ENCODE measurements around the gene MIA.

MIA gene

GRCh38 chr19:40741527-40742390, 33.6 kb upstream of the MIA start:
- Histone ChIP-seq H3K27me3 (replicated peaks) (no peaks in the 10 kb centered on the region), H3K36me3 (replicated peaks) (peaks cover 21% of the 10 kb centered on the region), H3K4me3 (ENCODE audit: low read depth, low read length) (no peak overlapping the region), H3K27ac (no peak overlapping the region)
- in situ Hi-C loops (cut with HindIII; ENCODE audit: low pct_ligation_motif_present, low sequenced_read_pairs): no loop called here
- TF ChIP-seq, protein P1, sequence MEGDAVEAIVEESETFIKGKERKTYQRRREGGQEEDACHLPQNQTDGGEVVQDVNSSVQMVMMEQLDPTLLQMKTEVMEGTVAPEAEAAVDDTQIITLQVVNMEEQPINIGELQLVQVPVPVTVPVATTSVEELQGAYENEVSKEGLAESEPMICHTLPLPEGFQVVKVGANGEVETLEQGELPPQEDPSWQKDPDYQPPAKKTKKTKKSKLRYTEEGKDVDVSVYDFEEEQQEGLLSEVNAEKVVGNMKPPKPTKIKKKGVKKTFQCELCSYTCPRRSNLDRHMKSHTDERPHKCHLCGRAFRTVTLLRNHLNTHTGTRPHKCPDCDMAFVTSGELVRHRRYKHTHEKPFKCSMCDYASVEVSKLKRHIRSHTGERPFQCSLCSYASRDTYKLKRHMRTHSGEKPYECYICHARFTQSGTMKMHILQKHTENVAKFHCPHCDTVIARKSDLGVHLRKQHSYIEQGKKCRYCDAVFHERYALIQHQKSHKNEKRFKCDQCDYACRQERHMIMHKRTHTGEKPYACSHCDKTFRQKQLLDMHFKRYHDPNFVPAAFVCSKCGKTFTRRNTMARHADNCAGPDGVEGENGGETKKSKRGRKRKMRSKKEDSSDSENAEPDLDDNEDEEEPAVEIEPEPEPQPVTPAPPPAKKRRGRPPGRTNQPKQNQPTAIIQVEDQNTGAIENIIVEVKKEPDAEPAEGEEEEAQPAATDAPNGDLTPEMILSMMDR (IDR thresholded peaks at IDR 0.05; ENCODE audit: low read depth, low read length, missing control alignments): no peak
- DNase-seq: no peak

GRCh38 chr19:40742477-40742876, 32.8 kb upstream of the MIA start:
- peaks cover 14% of the 10 kb centered on the region for H3K36me3 ChIP-seq (replicated peaks)
- no peak overlapping the region for H3K4me3 ChIP-seq (ENCODE audit: low read depth, low read length)
- no peak overlapping the region for H3K27ac ChIP-seq
- TF ChIP-seq, protein P1 (IDR thresholded peaks at IDR 0.05; ENCODE audit: low read depth, low read length, missing control alignments): no peak
- in situ Hi-C loops (cut with HindIII; ENCODE audit: low pct_ligation_motif_present, low sequenced_read_pairs): no loop called here
- DNase-seq: no peak
- H3K27me3 ChIP-seq (replicated peaks): no peaks in the 10 kb centered on the region

- in situ Hi-C loops (cut with HindIII; ENCODE audit: low pct_ligation_motif_present, low sequenced_read_pairs): no loop called here
- Histone ChIP-seq H3K27me3 (replicated peaks) (no peaks in the 10 kb centered on the region), H3K27ac (no peak overlapping the region), H3K36me3 (replicated peaks) (peaks cover 12% of the 10 kb centered on the region), H3K4me3 (ENCODE audit: low read depth, low read length) (no peak overlapping the region)
- TF ChIP-seq, protein P1 (IDR thresholded peaks at IDR 0.05; ENCODE audit: low read depth, low read length, missing control alignments): no peak
- no peak for DNase-seq
Measured at GRCh38 chr19:40742886-40743285, 32.4 kb upstream of the MIA start.

GRCh38 chr19:40743926-40744325, 31.4 kb upstream of the MIA start:
- in situ Hi-C loops (cut with HindIII; ENCODE audit: low pct_ligation_motif_present, low sequenced_read_pairs): no loop called here
- TF ChIP-seq, protein P1 (IDR thresholded peaks at IDR 0.05; ENCODE audit: low read depth, low read length, missing control alignments): no peak

GRCh38 chr19:40744554-40745401, 30.5 kb upstream of the MIA start:
- Histone ChIP-seq H3K4me3 (ENCODE audit: low read depth, low read length) (no peak overlapping the region), H3K27ac (no peak overlapping the region), H3K36me3 (replicated peaks) (peaks cover 4% of the 10 kb centered on the region), H3K27me3 (replicated peaks) (no peaks in the 10 kb centered on the region)
- TF ChIP-seq, protein P1 (IDR thresholded peaks at IDR 0.05; ENCODE audit: low read depth, low read length, missing control alignments): no peak
- no peak for DNase-seq
- in situ Hi-C loops (cut with HindIII; ENCODE audit: low pct_ligation_motif_present, low sequenced_read_pairs): no loop called here

More at GRCh38 chr19:40743926-40744325, 31.4 kb upstream of the MIA start:
- Histone ChIP-seq H3K27ac (no peak overlapping the region), H3K36me3 (replicated peaks) (peaks cover 9% of the 10 kb centered on the region), H3K4me3 (ENCODE audit: low read depth, low read length) (no peak overlapping the region), H3K27me3 (replicated peaks) (no peaks in the 10 kb centered on the region)
- DNase-seq: no peak

Measured in brain microvascular endothelial cell (primary cell).